HL-60 (cell line): Measurements from ENCODE around the gene CCL18.

Experiments used
- GABPA ChIP-seq: IDR thresholded peaks from 2 replicates; pipeline ENCODE4 v1.6.1; 2012; ENCODE audit warnings: low read depth
- POLR2AphosphoS5 ChIP-seq: IDR thresholded peaks from 2 replicates; pipeline ENCODE4 v1.6.1; 2012; ENCODE audit warnings: low read depth
- TF ChIP-seq, protein P1 (sequence below): IDR thresholded peaks from one replicate; pipeline ENCODE4 v1.5.1; 2011; ENCODE audit warnings: low read length, control low read depth, inconsistent platforms; ENCODE audit not compliant: insufficient read depth

DNA sequence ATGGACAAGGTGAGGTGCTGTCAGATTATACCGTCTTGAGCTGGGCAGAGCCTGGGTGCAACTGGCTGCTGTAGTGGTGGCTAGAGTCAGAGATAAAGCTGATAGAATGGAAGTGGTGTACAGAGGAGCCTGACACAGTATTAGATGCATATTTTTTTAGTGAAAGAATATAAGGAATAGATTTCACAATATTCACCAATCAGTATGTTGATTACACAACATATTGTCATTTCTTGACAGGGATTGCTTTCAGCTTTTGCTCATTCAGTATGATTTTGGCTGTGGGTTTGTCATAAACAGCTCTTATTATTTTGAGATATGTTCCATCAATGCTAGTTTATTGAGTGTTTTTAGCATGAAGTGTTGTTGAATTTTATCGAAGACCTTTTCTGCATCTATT, 44.6 kb upstream of the CCL18 start:
- TF ChIP-seq, protein P1, sequence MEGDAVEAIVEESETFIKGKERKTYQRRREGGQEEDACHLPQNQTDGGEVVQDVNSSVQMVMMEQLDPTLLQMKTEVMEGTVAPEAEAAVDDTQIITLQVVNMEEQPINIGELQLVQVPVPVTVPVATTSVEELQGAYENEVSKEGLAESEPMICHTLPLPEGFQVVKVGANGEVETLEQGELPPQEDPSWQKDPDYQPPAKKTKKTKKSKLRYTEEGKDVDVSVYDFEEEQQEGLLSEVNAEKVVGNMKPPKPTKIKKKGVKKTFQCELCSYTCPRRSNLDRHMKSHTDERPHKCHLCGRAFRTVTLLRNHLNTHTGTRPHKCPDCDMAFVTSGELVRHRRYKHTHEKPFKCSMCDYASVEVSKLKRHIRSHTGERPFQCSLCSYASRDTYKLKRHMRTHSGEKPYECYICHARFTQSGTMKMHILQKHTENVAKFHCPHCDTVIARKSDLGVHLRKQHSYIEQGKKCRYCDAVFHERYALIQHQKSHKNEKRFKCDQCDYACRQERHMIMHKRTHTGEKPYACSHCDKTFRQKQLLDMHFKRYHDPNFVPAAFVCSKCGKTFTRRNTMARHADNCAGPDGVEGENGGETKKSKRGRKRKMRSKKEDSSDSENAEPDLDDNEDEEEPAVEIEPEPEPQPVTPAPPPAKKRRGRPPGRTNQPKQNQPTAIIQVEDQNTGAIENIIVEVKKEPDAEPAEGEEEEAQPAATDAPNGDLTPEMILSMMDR, result no peak
- no peak for TF ChIP-seq GABPA
- TF ChIP-seq POLR2AphosphoS5, result no peak
